ENCODE data around the gene SHB.

Gene SHB

DNA sequence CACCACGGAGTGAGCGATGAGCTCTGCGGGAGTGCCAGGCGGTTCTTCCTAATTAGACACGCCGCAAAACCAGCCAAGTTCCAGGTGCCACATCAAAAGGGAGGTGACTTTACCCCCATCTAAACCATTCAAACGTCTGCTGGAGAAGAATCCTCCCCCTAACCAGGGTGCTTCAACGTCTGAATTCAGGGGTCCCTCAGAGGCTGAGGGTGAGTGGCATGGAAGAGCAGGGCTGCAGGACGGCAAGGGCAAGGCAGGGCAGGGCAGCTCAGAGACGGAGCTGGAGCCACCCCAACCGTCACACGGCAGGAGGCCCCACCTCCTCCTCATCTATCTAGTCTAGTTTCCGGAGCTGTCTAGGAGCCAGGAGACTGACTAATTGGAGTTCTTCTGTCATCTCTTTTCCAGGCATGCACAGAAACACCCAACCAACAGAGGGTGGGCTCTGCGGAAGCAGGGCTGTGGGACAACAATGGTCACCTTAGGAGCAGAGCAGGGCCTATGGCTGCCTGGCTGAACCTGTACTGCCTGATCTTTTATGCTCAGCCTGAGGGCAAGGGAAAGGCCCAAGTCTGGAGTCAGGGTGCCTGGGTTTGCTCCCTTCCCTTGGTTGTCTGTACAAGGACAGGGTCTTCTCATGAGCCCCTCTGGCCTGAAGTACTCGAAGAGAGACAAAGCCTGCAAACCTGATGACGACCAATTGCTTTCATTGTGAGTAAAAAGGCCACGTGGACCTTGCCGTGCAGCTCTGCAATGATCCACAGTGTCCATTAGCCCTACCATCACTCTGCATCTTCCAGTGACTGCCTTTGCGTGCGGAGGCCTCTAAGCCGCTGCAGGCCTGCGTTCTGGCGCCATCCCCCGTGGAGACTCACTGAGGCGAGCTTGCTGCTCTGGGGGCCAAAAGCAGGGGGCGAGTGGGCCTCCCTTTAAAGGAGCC, 84.1 kb downstream of the SHB start:
- DNase-seq = no peak

- DNase-seq = no peak
These were observed 84.8 kb downstream of the SHB start for GRCh38 chr9:37984278-37984671.

DNA sequence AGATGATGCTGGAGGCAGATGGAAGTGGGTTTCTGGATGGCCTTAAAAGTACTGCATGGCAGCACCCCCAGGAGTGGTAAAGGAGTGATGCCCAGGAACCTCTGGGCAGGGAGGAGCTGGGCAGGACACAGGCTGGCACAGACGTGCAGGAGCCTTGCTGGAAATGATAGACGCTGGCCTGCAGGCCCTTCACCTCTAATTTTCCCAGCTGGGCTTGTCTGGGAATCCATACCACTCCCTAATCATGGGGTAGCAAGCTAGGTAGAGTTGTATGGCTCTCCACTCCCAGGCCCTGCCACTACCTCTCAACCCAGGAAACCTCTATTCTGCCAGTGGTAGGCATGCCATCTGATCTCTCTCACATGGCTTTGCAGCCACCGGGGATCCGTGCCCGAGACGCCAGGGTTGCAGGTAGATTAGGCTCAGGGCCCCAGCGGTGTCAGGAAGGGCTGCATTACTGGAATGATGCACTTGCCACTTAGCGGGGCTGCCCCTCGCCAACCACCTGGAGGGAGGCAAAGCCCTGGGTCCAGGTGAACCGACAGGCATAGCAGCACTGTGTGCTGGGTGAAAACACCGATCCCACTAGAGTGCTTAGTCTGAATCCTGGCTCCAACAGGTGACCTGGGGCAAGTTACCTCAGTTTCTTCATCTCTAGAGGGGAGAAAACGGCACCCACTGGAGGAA, 85.5 kb downstream of the SHB start:
- DNase-seq = no peak

DNA sequence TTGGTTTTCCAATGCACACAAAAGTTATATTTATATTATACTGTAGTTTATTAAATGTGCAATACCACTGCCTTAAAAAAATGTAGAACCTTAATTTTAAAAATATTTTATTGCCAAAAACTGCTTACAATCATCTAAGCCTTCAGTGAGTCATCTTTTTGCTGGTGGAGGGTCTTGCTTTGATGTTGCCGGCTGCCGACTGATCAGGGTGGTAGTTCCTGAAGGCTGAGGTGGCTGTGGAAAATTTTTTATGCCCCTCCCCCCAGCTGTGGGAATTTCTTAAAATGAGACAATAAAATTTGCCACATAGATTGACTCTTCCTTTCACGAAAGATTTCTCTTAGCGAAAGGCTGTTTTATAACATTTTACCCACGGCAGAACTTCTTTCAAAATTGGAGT, 89.2 kb downstream of the SHB start:
- no peak for DNase-seq

- no peak for DNase-seq
These were observed 90.0 kb downstream of the SHB start for GRCh38 chr9:37978983-37979382.

DNA sequence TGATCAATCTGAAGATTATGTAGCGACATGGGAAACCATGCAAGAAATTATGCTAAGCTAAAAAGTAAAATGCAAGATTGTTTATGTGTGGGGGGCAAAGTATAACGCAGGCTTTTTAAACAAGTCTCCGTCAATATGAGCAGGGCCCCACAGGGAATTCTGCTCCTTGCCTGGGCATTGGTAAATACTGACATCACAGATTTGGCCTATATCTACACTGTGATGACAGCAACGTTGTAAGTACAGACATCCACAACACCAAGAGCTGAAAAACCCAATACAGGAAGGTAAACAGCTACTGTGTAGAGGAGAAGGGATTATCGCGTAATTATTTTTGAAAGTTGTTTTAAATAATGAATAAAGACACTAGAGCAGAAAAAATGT, 90.6 kb downstream of the SHB start:
- DNase-seq = no peak

- DNase-seq = no peak
These were observed 91.1 kb downstream of the SHB start for GRCh38 chr9:37977851-37978480.

- DNase-seq = no peak
These were observed 92.1 kb downstream of the SHB start for GRCh38 chr9:37976714-37977477.

DNA sequence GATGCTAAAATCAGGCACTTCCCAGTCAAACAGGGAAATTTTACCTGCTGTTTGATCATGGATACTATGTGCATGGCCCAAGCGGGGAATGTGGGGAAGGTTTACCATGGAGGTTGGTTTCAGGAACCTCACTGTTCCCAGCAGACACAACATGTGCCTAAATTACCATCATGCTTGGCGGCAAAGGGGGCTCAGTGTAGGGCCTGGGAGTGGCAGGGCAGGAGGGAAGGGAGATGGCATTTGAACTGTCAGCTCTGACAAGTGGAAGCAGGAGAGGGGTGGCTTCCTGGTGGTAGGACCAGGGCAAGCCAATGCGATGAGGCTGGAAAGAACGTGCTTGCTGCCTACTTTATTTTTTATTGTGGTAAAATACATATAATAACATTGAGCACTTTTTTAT, 93.4 kb downstream of the SHB start:
- DNase-seq = no peak

DNA sequence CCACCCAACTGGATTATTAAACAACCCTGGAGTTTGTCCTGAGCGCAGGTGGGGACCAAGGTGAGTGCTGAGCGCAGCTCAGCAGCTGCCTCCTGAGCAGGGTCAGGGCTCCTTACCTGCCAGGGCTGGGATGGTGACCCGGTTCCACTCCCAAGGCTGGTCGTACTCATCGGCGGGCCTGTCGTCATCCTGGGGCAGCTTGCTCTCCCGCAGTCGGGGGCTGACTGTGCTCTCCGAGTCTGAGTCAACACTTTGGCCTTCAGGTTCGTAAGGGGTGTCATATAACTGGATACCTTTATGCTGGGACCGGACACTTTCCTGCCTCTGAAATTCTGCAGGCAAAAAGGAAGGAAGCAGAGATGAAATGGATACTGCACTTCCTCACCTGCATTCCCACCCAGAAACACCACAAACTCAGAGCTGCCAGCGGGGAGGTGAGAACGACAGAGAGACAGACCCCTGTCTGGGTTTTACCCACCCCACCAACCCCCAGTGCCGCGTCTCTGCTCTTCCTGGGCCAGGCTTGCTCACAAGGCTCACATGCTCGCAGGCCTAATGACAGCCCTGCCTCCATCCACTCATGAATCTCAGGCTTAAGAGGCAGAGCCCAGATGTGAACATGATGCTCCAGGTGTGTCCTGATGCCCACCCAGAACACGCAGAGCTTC, 94.4 kb downstream of the SHB start:
- no peak for DNase-seq

DNA sequence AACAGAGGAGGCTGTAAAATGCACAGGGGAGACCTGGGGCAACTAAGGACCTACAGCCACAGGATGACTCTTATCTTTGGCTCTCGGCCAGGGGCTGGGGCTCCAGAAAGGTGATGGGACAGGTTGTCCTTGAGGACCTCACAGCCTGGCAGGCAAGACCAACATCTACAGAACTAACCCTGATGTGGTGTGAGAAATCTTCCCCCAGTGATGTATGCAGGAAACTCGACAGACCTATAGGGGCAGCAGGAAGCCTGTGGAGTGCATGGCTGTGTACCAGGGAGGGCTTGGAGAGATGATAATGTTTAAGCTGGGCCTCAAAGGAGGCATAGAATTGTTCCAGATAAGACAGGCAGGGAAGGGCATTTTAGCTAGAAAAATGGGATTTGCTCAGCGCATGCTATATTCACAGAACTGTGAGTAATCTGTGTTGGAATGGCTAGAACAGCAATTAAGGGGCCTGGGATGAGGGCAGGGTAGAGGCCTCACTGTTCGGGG, 96.6 kb downstream of the SHB start:
- DNase-seq = no peak

- no peak for DNase-seq
These were observed 97.3 kb downstream of the SHB start for GRCh38 chr9:37971691-37972090.

DNA sequence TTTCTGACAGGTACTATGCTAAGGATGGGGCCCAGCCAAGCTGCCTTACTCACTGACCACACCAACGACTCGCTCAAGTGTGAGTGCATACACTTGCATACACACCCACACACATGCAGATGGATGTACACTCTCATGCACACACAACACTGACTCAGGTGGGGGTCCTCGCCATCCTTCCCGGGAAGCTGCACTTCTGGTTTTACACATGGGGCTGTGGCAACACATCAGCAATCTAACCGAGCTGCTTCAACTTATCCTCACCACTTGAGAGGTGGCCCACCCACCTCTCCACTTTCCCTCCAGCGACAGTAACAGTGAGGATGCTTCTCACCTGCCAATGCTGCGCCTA, 97.9 kb downstream of the SHB start:
- DNase-seq = no peak

- DNase-seq = no peak
These were observed 98.5 kb downstream of the SHB start for GRCh38 chr9:37970301-37971107.

- no peak for DNase-seq
These were observed 99.3 kb downstream of the SHB start for GRCh38 chr9:37969558-37970300.

- no peak for DNase-seq
These were observed 99.9 kb downstream of the SHB start for GRCh38 chr9:37969130-37969529.

DNA sequence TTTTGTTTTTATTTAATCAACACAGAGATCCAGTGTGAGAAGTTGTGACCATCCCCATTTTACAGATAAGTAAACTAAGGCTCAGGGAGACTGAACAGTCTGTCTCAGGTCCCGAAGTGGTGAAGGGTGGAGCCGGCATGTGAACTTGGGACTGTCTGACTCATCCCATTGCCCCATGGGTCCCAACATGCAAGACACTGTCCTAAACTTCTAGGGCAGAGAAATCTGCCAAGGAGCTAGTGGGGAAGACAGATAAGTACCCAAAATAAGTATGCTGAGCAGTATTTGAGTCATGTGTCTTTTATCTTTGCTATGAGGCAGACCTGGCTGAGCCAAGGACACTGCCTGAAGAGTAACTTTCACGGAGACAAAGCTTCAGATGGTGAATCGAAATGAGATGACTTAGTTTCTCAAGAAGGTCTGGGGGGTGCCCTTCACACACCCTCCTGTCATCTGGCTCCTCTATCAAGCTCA, 100.8 kb downstream of the SHB start:
- DNase-seq = no peak

- DNase-seq = no peak
These were observed 101.3 kb downstream of the SHB start for GRCh38 chr9:37967761-37968080.

DNA sequence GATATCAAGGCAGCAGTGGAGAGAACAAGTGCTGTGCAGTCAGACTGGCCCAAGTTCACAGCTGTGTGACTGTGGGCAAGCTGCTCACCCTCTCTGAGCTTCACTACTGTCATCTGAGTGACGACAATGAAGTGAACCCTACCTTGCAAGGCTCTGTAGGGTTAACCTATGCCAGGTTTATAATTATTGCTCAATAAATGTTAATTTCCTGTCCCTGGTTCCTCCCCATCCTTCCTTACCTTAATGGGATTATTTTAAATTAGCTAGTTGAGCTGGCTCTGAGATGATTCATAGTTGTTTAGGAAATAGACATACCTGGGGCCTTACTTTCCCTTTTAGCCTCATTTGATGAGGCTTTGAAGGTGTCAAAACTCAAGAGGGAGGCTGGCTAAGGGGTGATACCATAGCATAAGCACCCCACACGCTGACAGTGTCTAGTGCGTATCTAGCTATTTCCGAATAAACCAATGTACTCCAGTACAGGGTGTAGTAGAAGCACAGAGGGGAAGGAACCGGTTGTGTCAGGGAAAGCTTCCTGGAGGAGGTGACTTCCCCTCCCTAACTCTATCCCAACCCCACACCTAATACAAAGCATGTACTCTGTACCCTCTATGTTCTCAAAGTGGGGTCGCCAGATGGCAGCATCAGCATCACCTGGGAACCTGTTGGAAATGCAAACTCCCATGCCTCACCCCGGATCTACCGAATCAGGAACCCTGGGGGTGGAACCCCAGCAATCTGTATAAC, 101.8 kb downstream of the SHB start:
- DNase-seq = no peak

- DNase-seq = no peak
These were observed 102.5 kb downstream of the SHB start for GRCh38 chr9:37966412-37967013.

Measured in NCI-H187 treated with DMSO at 0.1 percent for 48 hours (cell line).